SU-DHL-6 (cell line): Measurements from ENCODE around the gene GPNMB.

Experiments used
- H2AFZ ChIP-seq: fragments of 200-600 bp; sonication (generic); 2 replicates; pipeline ENCODE4 v1.6.1; 2014; ENCODE audit warnings: low read depth, mild to moderate bottlenecking, moderate library complexity, mixed read lengths, antibody characterized with exemption, low read length; ENCODE audit not compliant: severe bottlenecking
- H3F3A ChIP-seq: fragments of 200-600 bp; shearing (Covaris generic); 2 replicates; pipeline ENCODE4 v1.6.0; 2016; ENCODE audit warnings: antibody characterized with exemption, mild to moderate bottlenecking; ENCODE audit not compliant: insufficient read depth
- H3K27ac ChIP-seq: fragments of 200-600 bp; sonication (generic); 2 replicates; pipeline ENCODE4 v1.5.1; 2016; ENCODE audit warnings: low read depth, mild to moderate bottlenecking, low read length, moderate library complexity, mixed read lengths
- H3K27me3 ChIP-seq: fragments of 200-600 bp; sonication (generic), shearing (Covaris generic); 2 replicates; pipeline ENCODE4 v1.6.0; 2014; ENCODE audit warnings: mild to moderate bottlenecking, low read length
- H3K36me3 ChIP-seq: fragments of 200-600 bp; sonication (generic); 2 replicates; pipeline ENCODE4 v1.6.1; 2014; ENCODE audit warnings: mild to moderate bottlenecking, low read length, mixed read lengths
- H3K4me2 ChIP-seq: fragments of 300-600, 200-600 bp; shearing (Covaris generic), sonication (generic); 2 replicates; pipeline ENCODE4 v1.6.0; 2014; ENCODE audit warnings: low read length, low read depth, mild to moderate bottlenecking; ENCODE audit not compliant: poor library complexity, severe bottlenecking
- H3K4me3 ChIP-seq: fragments of 200-600 bp; sonication (generic); 2 replicates; pipeline ENCODE4 v1.5.1; 2014; ENCODE audit warnings: antibody characterized with exemption, low read length, mild to moderate bottlenecking, mixed read lengths; ENCODE audit not compliant: insufficient read depth, poor library complexity, severe bottlenecking
- H3K79me2 ChIP-seq: fragments of 200-600 bp; sonication (generic); 2 replicates; pipeline ENCODE4 v1.6.1; 2014; ENCODE audit warnings: mild to moderate bottlenecking, low read length, moderate library complexity; ENCODE audit not compliant: insufficient read depth
- H3K9ac ChIP-seq: fragments of 200-600 bp; sonication (generic); 2 replicates; pipeline ENCODE4 v1.7.0; 2014; ENCODE audit warnings: mild to moderate bottlenecking, low read length
- H3K9me2 ChIP-seq: fragments of 200-600 bp; sonication (generic); replicated peaks from 2 replicates; pipeline ENCODE4 v1.6.1; 2014; ENCODE audit warnings: low read length; ENCODE audit not compliant: insufficient read depth
- H3K9me3 ChIP-seq: fragments of 200-600 bp; sonication (generic); 2 replicates; pipeline ENCODE4 v1.6.1; 2014; ENCODE audit warnings: low read length, mixed read lengths; ENCODE audit not compliant: insufficient read depth
- H4K20me1 ChIP-seq: fragments of 200-600 bp; sonication (generic); 2 replicates; pipeline ENCODE4 v1.6.1; 2014; ENCODE audit warnings: low read depth, mild to moderate bottlenecking, antibody characterized with exemption, low read length, moderate library complexity, mixed read lengths
- EZH2phosphoT487 ChIP-seq: fragments of 200-600 bp; sonication (generic), shearing (Covaris generic); conservative IDR thresholded peaks from 2 replicates; pipeline ENCODE4 v1.6.1; 2018; ENCODE audit warnings: mild to moderate bottlenecking, antibody characterized with exemption, low read length, moderate library complexity, mixed read lengths
- TF ChIP-seq, protein P1 (sequence below): fragments of 200-600 bp; sonication (generic); IDR thresholded peaks from one replicate; pipeline ENCODE4 v1.5.1; 2017; ENCODE audit warnings: antibody characterized with exemption, mild to moderate bottlenecking, low read length, moderate library complexity; ENCODE audit not compliant: insufficient read depth, poor library complexity, severe bottlenecking

The GPNMB gene

GRCh38 chr7:23260371-23260770 lies 13.8 kb downstream of the GPNMB start:
- H3K27ac ChIP-seq = no peak overlapping the region

GRCh38 chr7:23261843-23262452 lies 15.4 kb downstream of the GPNMB start:
- H3K79me2 ChIP-seq = no peaks in the 10 kb centered on the region
- H3K9me2 ChIP-seq = no peaks in the 10 kb centered on the region
- H3K9ac ChIP-seq = no peak overlapping the region
- TF ChIP-seq, protein P1, sequence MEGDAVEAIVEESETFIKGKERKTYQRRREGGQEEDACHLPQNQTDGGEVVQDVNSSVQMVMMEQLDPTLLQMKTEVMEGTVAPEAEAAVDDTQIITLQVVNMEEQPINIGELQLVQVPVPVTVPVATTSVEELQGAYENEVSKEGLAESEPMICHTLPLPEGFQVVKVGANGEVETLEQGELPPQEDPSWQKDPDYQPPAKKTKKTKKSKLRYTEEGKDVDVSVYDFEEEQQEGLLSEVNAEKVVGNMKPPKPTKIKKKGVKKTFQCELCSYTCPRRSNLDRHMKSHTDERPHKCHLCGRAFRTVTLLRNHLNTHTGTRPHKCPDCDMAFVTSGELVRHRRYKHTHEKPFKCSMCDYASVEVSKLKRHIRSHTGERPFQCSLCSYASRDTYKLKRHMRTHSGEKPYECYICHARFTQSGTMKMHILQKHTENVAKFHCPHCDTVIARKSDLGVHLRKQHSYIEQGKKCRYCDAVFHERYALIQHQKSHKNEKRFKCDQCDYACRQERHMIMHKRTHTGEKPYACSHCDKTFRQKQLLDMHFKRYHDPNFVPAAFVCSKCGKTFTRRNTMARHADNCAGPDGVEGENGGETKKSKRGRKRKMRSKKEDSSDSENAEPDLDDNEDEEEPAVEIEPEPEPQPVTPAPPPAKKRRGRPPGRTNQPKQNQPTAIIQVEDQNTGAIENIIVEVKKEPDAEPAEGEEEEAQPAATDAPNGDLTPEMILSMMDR = peak; percentile 99
- no peak for TF ChIP-seq EZH2phosphoT487
- H4K20me1 ChIP-seq = no peaks in the 10 kb centered on the region
- H3K27ac ChIP-seq = no peak overlapping the region
- peak overlapping the region; percentile 17 for H2AFZ ChIP-seq
- no peaks in the 10 kb centered on the region for H3K27me3 ChIP-seq
- H3K36me3 ChIP-seq = no peaks in the 10 kb centered on the region
- peak overlapping the region; percentile 33 for H3K4me2 ChIP-seq
- no peak overlapping the region for H3K4me3 ChIP-seq
- no peaks in the 10 kb centered on the region for H3K9me3 ChIP-seq
- H3F3A ChIP-seq = 0 out of 2 replicates have a peak, but pooled peaks cover 3% of the 10 kb centered on the region

More at GRCh38 chr7:23260371-23260770, 13.8 kb downstream of the GPNMB start:
- no peak overlapping the region for H3K4me2 ChIP-seq
- H3K9ac ChIP-seq = no peak overlapping the region
- H3K9me2 ChIP-seq = no peaks in the 10 kb centered on the region
- TF ChIP-seq, protein P1 = no peak
- TF ChIP-seq EZH2phosphoT487 = no peak
- H3K9me3 ChIP-seq = no peaks in the 10 kb centered on the region
- H3F3A ChIP-seq = 0 out of 2 replicates have a peak, but pooled peaks cover 3% of the 10 kb centered on the region
- no peak overlapping the region for H2AFZ ChIP-seq
- no peak overlapping the region for H3K4me3 ChIP-seq
- no peaks in the 10 kb centered on the region for H3K36me3 ChIP-seq
- H3K79me2 ChIP-seq = no peaks in the 10 kb centered on the region
- H4K20me1 ChIP-seq = no peaks in the 10 kb centered on the region
- no peaks in the 10 kb centered on the region for H3K27me3 ChIP-seq

GRCh38 chr7:23264916-23265458 lies 18.4 kb downstream of the GPNMB start:
- no peak for TF ChIP-seq EZH2phosphoT487
- TF ChIP-seq, protein P1 = no peak
- H3K36me3 ChIP-seq = no peaks in the 10 kb centered on the region
- H3K9ac ChIP-seq = no peak overlapping the region
- H3K79me2 ChIP-seq = no peaks in the 10 kb centered on the region
- H3K27me3 ChIP-seq = no peaks in the 10 kb centered on the region
- H3K4me2 ChIP-seq = no peak overlapping the region
- H2AFZ ChIP-seq = peak overlapping the region; percentile 29
- H3K9me3 ChIP-seq = no peaks in the 10 kb centered on the region
- H3K9me2 ChIP-seq = no peaks in the 10 kb centered on the region
- H3K27ac ChIP-seq = no peak overlapping the region
- no peak overlapping the region for H3K4me3 ChIP-seq
- H4K20me1 ChIP-seq = no peaks in the 10 kb centered on the region
- 0 out of 2 replicates have a peak, but pooled peaks cover 3% of the 10 kb centered on the region for H3F3A ChIP-seq
